Stomach smooth muscle (tissue), 2 donors: ENCODE measurements around the gene SPATA20.

Source experiments
- H3K27ac ChIP-seq: one replicate; pipeline ENCODE4 v1.7.0; 2013; ENCODE audit warnings: mild to moderate bottlenecking, low read length, inconsistent platforms
- H3K27me3 ChIP-seq, 2 donors: one replicate each; pipeline ENCODE4 v1.7.0; 2013; ENCODE audit warnings: low read length in 2 of 2; ENCODE audit not compliant: insufficient read depth in 2 of 2, control insufficient read depth in 1 of 2
- H3K36me3 ChIP-seq, 2 donors: one replicate each; pipeline ENCODE4 v1.7.0; 2013; ENCODE audit warnings: low read length in 2 of 2; ENCODE audit not compliant: control insufficient read depth in 2 of 2, insufficient read depth in 2 of 2
- H3K4me1 ChIP-seq: one replicate; pipeline ENCODE4 v1.7.0; 2013; ENCODE audit warnings: low read length; ENCODE audit not compliant: control insufficient read depth, insufficient read depth
- H3K4me3 ChIP-seq, 2 donors: one replicate each; pipeline ENCODE4 v1.7.0; 2013; ENCODE audit warnings: low read length in 2 of 2
- H3K9ac ChIP-seq, 2 donors: one replicate each; pipeline ENCODE4 v1.7.0; 2013; ENCODE audit warnings: low read length in 2 of 2, mild to moderate bottlenecking in 1 of 2
- H3K9me3 ChIP-seq, 2 donors: one replicate each; pipeline ENCODE4 v1.7.0; 2013; ENCODE audit warnings: low read length in 2 of 2; ENCODE audit not compliant: control insufficient read depth in 2 of 2
- donor health status: healthy.
- donor health status: Pancreatic carcinoma.

The SPATA20 gene

GRCh38 chr17:50578173-50578572 lies 31.2 kb downstream of the SPATA20 start:
- H3K9me3 ChIP-seq, result no peaks in the 10 kb centered on the region

GRCh38 chr17:50579399-50579798 lies 32.4 kb downstream of the SPATA20 start:
- Histone ChIP-seq H3K36me3 (no peaks in the 10 kb centered on the region), H3K4me3 (no peak overlapping the region), H3K9me3 (no peaks in the 10 kb centered on the region), H3K9ac (no peak overlapping the region), H3K4me1 (no peaks in the 10 kb centered on the region), H3K27ac (no peak overlapping the region), H3K27me3 (peaks cover 0 to 2% of the 10 kb centered on the region in 2 donors)

More at GRCh38 chr17:50578173-50578572, 31.2 kb downstream of the SPATA20 start:
- Histone ChIP-seq H3K27me3 (peaks cover 0 to 2% of the 10 kb centered on the region in 2 donors), H3K36me3 (no peaks in the 10 kb centered on the region), H3K27ac (no peak overlapping the region), H3K9ac (no peak overlapping the region), H3K4me3 (no peak overlapping the region), H3K4me1 (no peaks in the 10 kb centered on the region)

DNA sequence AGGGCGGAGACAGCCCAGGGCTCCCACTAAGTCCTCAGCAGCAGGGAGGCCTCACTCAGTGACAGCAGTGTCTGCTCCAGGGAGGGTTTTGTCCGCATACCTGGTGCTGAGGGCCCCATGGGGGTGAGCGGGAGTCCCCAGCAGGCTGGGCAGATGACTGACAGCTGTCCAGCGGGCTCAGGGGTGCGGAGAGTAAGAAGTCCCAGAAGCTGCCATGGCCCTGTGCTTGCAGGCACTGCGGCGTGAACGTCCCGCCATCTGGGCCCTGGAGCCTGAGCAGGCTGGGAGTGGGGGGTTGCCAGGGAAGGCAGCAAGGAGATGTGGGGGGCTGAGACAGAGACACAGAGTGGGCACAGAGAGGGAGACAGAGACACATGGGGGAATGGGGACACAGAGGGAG lies 33.7 kb downstream of the SPATA20 start:
- Histone ChIP-seq H3K36me3 (no peaks in the 10 kb centered on the region), H3K27me3 (peaks cover 0 to 2% of the 10 kb centered on the region in 2 donors), H3K4me1 (no peaks in the 10 kb centered on the region), H3K9me3 (no peaks in the 10 kb centered on the region), H3K9ac (no peak overlapping the region), H3K27ac (no peak overlapping the region), H3K4me3 (no peak overlapping the region)

- Histone ChIP-seq H3K27ac (no peak overlapping the region), H3K4me1 (no peaks in the 10 kb centered on the region), H3K27me3 (peaks cover 0 to 2% of the 10 kb centered on the region in 2 donors), H3K9me3 (no peaks in the 10 kb centered on the region), H3K36me3 (no peaks in the 10 kb centered on the region), H3K9ac (no peak overlapping the region), H3K4me3 (no peak overlapping the region)
Observed at GRCh38 chr17:50581316-50581715, 34.3 kb downstream of the SPATA20 start.

DNA sequence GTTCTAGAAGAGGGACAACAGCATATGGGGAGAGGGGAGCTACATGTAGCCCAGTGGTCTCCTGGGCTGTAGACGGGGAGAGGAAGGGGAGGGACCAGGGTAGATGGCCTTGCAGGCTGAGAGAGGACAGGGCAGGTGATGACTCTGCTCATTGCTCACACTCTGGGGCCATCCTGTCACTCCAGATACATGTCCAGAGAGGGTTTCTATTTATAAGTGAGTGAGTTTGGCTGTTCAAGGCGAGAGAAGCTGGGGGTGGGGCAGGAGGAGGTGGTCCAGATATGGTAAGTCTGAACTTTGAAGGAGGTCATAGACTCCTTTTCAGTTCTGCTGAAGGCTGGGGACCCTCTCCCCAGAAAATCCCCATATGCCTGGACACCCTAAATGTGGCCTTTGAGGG lies 35.8 kb downstream of the SPATA20 start:
- Histone ChIP-seq H3K4me1 (no peaks in the 10 kb centered on the region), H3K27me3 (peaks cover 0 to 2% of the 10 kb centered on the region in 2 donors), H3K4me3 (no peak overlapping the region), H3K36me3 (no peaks in the 10 kb centered on the region), H3K9ac (no peak overlapping the region), H3K9me3 (no peaks in the 10 kb centered on the region), H3K27ac (no peak overlapping the region)

DNA sequence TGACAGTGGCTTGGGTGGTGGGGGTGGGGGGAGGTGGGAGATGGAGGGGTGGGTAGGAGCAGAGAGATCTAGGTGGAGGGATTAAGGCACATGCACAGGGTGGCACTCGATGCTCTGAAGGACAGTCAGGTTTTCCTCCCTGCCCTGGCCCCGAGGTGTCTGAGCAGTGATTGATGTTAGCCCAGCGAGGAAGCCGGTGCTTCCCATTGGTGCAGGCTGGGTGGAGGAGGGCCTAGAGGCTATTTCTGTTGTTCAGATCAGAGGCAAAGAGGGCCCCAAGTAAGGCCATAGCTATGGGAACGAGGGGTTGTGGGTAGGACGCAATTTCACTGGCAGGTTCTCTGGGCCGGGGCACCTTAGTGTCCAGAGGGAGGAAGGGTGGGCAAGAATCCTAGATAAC lies 36.7 kb downstream of the SPATA20 start:
- Histone ChIP-seq H3K4me3 (no peak overlapping the region), H3K9ac (no peak overlapping the region), H3K4me1 (peaks cover 4% of the 10 kb centered on the region), H3K9me3 (no peaks in the 10 kb centered on the region), H3K36me3 (no peaks in the 10 kb centered on the region), H3K27ac (no peak overlapping the region), H3K27me3 (peaks cover 0 to 2% of the 10 kb centered on the region in 2 donors)

DNA sequence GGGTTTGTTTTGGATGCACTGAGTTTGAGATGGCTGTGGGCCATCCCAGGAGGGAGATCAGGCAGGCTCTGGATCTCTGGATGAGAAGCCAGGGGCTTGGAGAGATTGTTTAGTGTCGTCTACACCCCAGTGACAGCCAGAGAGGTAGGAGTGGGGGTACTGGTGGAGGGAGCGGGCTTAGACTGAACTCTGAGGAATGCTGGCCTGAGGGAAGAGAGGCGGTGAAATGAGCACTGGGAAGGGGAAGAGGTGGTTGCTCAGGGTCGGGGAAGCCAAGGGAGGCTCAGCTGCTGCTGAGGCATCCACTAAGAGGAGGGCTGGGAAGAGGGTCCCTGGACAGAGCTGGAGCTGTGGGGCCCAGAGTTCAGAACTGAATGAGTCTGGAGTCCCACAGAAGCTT lies 37.1 kb downstream of the SPATA20 start:
- no peak overlapping the region for H3K27ac ChIP-seq
- H3K9me3 ChIP-seq, result no peaks in the 10 kb centered on the region
- no peaks in the 10 kb centered on the region for H3K36me3 ChIP-seq
- no peak overlapping the region for H3K4me3 ChIP-seq
- H3K9ac ChIP-seq, result no peak overlapping the region
- H3K4me1 ChIP-seq, result peaks cover 8% of the 10 kb centered on the region
- no peaks in the 10 kb centered on the region for H3K27me3 ChIP-seq

DNA sequence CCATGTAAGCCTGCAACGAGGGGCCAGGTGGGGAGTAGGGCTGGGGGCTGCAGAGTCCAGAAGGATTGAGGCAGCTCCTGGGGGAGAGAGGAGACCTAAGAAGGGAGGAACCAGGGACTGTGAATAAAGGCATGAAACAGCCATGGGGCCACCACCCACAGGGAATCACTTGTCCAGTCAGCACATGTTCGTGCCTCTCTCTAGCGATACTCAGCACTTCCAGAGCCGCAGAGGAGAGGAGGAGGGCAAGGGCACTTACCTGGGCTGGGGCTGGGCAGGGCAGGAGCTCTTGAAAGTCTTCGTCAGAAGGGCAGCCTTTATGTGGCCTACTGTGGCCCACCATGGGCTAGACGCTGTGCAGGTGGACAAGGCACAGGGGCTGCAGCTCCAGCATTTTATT lies 37.8 kb downstream of the SPATA20 start:
- Histone ChIP-seq H3K36me3 (no peaks in the 10 kb centered on the region), H3K9ac (no peak overlapping the region), H3K27me3 (no peaks in the 10 kb centered on the region), H3K4me3 (no peak overlapping the region), H3K9me3 (no peaks in the 10 kb centered on the region), H3K4me1 (peaks cover 14% of the 10 kb centered on the region), H3K27ac (no peak overlapping the region)

DNA sequence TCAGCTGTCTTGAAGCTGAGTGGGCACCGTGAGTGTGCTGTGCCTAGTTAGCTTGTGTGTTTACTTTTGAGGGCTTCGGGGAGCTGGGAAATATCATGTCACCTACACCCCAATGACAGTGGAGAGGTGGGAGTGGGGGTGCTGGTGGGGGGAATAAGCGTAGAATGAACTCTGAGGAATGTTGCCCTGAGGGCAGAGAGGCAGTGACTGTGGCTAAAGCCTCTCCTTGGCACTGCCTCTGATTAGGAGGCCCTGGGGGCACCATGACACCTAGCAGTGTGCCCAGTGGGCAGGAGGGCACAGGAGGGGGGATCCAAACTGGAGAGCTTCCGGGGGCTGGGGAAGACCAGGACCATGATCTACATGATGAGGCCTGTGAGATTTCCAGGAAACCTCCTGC lies 38.4 kb downstream of the SPATA20 start:
- Histone ChIP-seq H3K36me3 (no peaks in the 10 kb centered on the region), H3K4me1 (peaks cover 17% of the 10 kb centered on the region), H3K9me3 (no peaks in the 10 kb centered on the region), H3K27me3 (no peaks in the 10 kb centered on the region), H3K4me3 (no peak overlapping the region), H3K27ac (no peak overlapping the region), H3K9ac (no peak overlapping the region)

GRCh38 chr17:50585891-50586290 lies 38.9 kb downstream of the SPATA20 start:
- Histone ChIP-seq H3K9me3 (no peaks in the 10 kb centered on the region), H3K36me3 (no peaks in the 10 kb centered on the region), H3K27ac (no peak overlapping the region), H3K4me3 (no peak overlapping the region), H3K9ac (no peak overlapping the region), H3K27me3 (no peaks in the 10 kb centered on the region), H3K4me1 (peaks cover 17% of the 10 kb centered on the region)

- Histone ChIP-seq H3K27me3 (no peaks in the 10 kb centered on the region), H3K4me1 (peaks cover 17% of the 10 kb centered on the region), H3K9ac (no peak overlapping the region), H3K9me3 (no peaks in the 10 kb centered on the region), H3K27ac (no peak overlapping the region), H3K4me3 (no peak overlapping the region), H3K36me3 (no peaks in the 10 kb centered on the region)
Observed at GRCh38 chr17:50586421-50587247, 39.7 kb downstream of the SPATA20 start.
